ENCODE data around the gene SLC38A3. TPM values are rescaled to one million over a fixed set of nuclear protein-coding genes. Genes with fewer than 3 reads are reported as not detected.
"Not testable (repeated sequence)": the region's sequence is repeated elsewhere in the genome, so short reads cannot be mapped to it uniquely, and the experiment has no call there.

Gene SLC38A3
- total RNA-seq, 1 experiment from 2014 or later: not detected

- DNase-seq (ENCODE audit: low spot score): no peak
Measured at GRCh38 chr3:50249457-50249856, 44.4 kb downstream of the SLC38A3 start.

- no peak for DNase-seq (ENCODE audit: low spot score)
Measured at GRCh38 chr3:50250514-50250913, 45.4 kb downstream of the SLC38A3 start.

DNA sequence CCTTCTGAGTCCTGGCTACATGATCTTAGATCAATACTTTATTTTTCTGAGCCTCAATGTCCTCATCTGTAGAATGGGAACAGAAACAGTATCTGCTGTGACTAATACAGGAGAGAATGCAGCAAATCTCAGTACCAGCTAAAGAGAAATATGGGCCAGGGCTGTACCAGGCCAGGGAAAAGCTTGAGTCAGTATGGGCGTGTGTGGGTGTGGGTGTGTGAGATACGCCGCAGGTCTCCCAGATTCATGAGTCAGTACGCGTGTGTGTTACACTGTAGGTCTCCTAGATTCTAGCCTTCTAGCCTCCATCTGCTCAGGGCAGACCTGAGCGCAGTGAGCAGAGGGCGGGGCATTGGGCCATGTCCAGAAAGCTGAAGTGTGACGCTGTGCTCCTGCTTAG, 46.1 kb downstream of the SLC38A3 start:
- no peak for DNase-seq (ENCODE audit: low spot score)

GRCh38 chr3:50254577-50255250, 49.6 kb downstream of the SLC38A3 start:
- no peak for DNase-seq (ENCODE audit: low spot score)

GRCh38 chr3:50255251-50255615, 50.2 kb downstream of the SLC38A3 start:
- DNase-seq (ENCODE audit: low spot score): no peak

DNA sequence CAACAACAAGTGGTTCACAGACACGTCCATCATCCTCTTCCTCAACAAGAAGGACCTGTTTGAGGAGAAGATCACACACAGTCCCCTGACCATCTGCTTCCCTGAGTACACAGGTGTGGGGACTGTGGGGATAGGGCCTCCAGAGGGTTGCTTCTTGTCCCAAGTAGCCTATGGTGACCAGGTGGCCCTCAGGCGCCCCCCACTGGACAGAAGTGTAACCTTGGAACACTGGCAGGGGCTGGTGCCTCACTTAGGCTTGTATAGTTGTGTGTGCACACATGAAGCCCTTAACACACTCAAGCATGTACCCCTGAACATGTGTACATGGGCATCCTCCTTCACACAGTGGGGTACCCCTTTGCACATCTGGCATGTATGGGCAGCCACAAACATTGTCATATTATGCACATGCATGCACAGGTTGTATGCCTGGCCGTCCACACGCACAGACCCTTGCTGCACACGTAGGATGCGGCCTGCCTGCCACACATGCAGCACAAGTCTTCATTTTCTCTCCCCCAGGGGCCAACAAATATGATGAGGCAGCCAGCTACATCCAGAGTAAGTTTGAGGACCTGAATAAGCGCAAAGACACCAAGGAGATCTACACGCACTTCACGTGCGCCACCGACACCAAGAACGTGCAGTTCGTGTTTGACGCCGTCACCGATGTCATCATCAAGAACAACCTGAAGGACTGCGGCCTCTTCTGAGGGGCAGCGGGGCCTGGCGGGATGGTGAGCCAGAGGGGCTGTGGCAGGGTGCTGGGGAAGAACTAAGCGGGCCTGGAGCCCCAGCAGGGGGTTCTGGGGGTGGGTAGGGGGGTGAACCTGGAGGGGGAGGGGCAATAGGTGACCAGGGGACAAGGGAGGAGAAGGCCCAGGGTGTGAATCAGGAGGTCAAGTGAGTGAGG, 52.2 kb downstream of the SLC38A3 start:
- peak; percentile 61 for DNase-seq (ENCODE audit: low spot score)

DNA sequence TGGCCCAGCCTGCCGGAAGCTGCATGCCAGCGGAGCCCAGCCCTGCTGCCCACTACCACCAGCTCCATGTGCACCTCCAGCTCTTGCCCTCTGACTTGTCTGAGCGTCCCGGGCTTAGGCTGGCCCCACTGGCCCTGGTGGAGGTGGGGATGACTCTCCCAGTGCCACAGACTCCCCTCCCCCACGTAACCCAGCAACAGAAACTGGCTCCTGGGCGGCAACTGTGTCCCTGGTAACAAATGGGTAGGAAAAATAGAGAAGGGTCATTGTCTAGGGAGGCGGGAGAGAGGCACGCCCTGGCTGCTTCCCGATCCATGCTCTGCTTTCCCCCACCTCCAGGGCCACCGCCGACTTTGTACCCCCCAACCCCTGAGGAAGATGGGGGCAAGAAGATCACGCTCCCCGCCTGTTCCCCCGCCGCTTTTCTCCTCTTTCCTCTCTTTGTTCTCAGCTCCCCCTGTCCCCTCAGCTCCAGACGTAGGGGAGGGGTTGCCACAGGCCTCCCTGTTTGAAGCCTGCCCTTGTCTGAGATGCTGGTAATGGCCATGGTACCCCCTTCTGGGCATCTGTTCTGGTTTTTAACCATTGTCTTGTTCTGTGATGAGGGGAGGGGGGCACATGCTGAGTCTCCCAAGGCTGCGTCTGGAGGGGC, 53.1 kb downstream of the SLC38A3 start:
- no peak for DNase-seq (ENCODE audit: low spot score)

- DNase-seq (ENCODE audit: low spot score): no peak
Measured at GRCh38 chr3:50258979-50259378, 53.9 kb downstream of the SLC38A3 start.

DNA sequence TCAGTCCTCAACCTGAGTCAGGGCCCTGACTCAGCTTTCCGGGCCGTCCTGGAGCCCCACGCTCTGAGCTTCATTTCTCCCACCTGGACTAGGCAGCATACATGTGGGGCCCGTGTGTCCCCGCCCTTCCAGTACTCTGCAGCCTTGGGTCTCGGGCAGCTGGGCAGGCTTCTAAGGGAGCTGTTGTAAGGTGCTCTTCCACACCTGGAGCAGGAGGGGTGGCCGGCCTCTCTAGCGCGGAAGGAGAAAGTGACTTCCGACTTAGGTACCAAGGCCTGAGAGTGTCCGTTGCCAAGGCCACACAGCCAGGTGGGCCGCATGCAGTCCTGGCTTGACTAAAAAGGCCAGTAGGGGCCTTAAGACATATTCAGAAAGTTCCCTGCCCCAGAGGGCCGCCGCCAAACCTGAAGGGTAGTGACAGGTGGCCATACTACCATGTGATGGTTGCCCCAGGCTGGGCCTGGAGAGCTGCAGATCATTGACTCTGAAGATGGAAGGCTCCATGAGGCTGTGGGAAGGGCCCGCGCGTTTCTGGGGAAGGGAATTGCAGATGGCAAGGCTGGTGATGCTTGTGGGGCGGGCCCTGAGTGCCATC, 54.5 kb downstream of the SLC38A3 start:
- no peak for DNase-seq (ENCODE audit: low spot score)

- DNase-seq (ENCODE audit: low spot score): peak; percentile 82
Measured at GRCh38 chr3:50260027-50260941, 55.2 kb downstream of the SLC38A3 start.

DNA sequence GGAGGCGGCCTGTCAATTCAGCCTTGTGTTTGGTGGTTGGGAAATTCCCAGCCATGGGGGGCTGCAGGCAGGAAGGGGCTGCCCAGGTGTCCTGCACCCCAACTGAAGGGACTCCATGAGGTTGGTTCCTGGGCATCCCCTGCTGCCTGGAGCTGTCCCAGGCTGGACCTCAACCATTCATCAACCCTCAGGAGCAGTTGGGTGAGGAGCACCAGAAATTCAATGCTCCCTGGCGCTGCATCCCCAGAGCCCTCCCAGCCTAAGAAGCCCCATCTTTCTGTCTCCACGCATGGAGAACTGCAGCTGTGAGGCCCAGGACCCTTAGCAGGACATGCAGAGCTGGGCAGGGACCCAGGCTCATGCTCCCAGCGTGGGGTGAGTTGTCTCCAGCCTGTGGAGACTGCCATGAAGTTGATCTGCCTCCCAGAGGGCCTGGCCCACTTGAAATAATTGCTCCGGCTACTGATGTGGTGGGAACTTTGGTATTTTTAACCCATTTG, 55.9 kb downstream of the SLC38A3 start:
- no peak for DNase-seq (ENCODE audit: low spot score)

DNA sequence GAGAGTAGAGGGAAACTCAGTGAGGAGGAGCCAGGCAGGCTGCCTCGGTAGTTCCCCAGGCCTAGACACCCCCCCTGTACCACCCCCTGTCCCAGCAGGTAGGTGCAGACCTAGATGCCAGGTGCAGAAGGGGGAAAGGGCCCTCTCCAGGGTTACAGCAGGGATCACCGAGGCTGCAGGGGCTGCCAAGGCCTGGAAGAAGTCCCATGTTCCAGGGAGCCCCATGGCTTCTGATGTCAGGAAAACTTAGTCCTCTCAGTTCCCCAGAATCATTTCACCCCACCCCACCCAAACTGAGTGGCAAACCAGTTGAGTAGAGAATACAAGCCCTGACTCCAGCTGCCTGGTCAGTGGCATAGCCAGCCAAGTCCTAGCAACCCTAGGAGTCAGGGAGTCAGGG, 56.4 kb downstream of the SLC38A3 start:
- DNase-seq (ENCODE audit: low spot score): no peak

DNA sequence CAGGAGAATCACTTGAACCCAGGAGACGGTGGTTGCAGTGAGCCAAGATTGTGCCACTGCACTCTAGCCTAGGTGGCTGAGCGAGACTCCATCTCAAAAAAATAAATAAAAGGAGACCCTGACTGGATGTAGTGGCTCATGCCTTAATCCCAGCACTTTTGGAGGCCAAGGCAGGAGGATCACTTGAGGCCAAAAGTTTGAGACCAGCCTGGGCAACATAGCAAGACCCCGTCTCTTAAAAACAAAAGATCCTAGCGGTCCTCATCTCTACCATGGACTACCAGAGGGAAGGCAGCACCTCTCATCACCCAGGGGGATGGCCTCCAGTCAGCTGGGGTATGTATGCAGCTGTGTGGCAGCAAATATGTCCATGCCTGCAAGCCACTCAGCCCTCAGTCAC, 57.1 kb downstream of the SLC38A3 start:
- not testable (repeated sequence) for DNase-seq (ENCODE audit: low spot score)

GRCh38 chr3:50262778-50263177, 57.7 kb downstream of the SLC38A3 start:
- no peak for DNase-seq (ENCODE audit: low spot score)

DNA sequence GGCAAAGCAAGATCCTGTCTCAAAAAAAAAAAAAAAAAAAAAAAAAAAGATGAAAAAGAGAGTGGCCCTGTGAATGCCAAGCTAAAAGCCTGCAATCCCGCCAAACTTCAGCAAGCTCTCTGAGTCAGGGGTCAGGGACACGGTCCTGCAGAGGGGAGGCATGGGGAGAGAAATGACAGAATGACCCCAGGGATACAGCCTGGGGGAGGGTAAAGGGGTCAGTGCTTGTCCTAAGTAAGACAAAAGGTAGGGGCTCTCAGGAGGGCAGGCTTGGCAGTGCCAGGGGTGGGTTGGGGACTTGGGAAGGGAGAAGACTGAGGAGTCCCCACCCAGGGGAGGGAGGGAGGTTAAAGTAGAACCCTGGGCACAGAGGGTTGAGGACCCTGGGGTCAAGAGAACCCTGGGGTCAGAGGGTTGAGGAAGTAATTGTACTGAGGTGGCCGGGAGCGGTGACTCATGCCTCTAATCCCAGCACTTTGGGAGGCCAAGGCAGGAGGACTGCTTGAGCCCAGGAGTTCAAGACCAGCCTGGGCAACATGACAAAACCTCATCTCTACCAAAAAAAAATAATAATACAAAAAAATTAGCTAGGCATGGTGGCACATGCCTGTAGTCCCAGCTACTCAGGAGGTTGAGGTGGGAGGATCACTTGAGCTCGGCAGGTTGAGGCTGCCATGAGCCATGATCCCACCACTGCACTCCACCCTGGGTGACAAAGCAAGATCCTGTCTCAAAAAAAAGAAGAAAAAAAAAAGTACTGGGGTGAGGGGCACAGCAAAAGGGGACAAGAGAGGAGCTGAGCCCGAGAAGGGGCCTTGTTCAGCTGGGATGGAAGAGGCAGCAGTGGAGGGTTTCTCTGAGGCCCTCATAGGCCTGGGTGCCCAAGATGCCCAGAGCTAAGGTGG, 58.7 kb downstream of the SLC38A3 start:
- no peak for DNase-seq (ENCODE audit: low spot score)

GRCh38 chr3:50264383-50264963, 59.4 kb downstream of the SLC38A3 start:
- peak; percentile 83 for DNase-seq (ENCODE audit: low spot score)

- peak; percentile 73 for DNase-seq (ENCODE audit: low spot score)
Measured at GRCh38 chr3:50264964-50265485, 60.0 kb downstream of the SLC38A3 start.

- no peak for DNase-seq (ENCODE audit: low spot score)
Measured at GRCh38 chr3:50265571-50265970, 60.5 kb downstream of the SLC38A3 start.

DNA sequence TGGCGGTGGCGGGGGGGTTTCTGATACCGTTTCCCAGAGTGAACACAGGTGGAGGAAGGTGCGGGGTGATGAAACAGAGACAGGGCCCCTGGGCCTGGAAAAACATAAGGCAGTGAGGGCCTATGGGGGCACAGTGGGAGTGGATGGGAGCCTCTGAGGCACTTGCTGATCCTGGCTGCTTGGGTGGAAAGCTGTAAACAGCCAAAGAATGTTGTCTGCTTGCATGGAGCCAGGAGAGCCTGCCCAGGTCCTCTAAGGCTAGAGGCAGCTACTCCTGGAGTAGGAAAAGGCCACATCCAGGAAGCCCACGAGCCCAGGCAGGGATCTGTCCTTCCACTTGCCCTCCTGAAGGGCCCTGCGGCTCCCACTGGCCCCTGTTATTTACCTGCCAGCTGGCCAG, 60.9 kb downstream of the SLC38A3 start:
- DNase-seq (ENCODE audit: low spot score): no peak

Data from HT-29 (cell line).